ENCODE results near the gene ACACA. TPM values are rescaled to one million over a fixed set of nuclear protein-coding genes. Genes with fewer than 3 reads are reported as not detected.

The ACACA gene
- total RNA-seq, 1 donor from 2014 or later = 44.8 TPM

DNA sequence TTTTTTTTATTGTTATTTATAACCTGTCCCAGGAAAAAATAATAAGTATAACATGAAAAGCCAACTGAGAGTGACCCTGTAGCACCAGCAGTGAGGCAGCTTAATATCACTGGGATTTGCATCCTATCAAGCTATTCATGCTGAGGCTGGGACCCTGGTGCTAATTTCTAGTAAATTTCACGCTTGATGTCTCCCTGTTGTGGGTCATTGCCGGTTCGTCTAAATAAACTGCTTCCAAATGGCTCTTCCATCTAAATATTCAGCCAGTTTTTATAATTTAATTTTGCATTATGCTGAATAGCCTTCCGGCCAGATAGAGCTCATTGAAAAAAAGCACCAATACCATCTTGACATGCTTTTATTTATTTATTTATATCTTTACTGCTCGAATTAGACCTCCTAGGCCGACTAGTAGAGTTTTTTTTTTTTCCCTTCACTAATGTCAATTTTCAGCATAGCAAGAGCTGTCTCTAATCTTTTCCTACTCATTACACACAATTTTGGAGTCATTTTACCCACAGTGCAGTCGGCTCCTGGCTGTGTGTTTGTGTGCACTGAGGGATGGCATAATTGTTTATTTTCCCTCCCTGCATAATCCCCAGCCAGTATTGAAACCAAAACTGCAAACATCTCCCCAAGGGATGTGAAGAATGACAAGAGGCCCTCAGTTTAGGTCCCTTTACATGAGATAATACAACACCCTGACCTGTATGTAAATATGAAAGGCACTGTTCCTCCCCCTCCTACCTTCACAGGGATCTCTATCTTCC is 289.1 kb downstream of the ACACA start:
- FAIRE-seq (no peak), DNase-seq (ENCODE audit: low read depth) (no peak)
- Histone ChIP-seq H3K36me3 (ENCODE audit: control insufficient read depth, insufficient read depth, low read length) (peaks cover 16% of the 10 kb centered on the region), H3K27me3 (ENCODE audit: control insufficient read depth, insufficient read depth, low read length) (no peaks in the 10 kb centered on the region), H3K4me3 (ENCODE audit: low read depth, low read length) (no peak overlapping the region)
- TF ChIP-seq, protein P1, sequence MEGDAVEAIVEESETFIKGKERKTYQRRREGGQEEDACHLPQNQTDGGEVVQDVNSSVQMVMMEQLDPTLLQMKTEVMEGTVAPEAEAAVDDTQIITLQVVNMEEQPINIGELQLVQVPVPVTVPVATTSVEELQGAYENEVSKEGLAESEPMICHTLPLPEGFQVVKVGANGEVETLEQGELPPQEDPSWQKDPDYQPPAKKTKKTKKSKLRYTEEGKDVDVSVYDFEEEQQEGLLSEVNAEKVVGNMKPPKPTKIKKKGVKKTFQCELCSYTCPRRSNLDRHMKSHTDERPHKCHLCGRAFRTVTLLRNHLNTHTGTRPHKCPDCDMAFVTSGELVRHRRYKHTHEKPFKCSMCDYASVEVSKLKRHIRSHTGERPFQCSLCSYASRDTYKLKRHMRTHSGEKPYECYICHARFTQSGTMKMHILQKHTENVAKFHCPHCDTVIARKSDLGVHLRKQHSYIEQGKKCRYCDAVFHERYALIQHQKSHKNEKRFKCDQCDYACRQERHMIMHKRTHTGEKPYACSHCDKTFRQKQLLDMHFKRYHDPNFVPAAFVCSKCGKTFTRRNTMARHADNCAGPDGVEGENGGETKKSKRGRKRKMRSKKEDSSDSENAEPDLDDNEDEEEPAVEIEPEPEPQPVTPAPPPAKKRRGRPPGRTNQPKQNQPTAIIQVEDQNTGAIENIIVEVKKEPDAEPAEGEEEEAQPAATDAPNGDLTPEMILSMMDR (IDR thresholded peaks at IDR 0.05; ENCODE audit: insufficient read depth, low read length, severe bottlenecking) = no peak

GRCh38 chr17:37116671-37117185 is 289.9 kb downstream of the ACACA start:
- peaks cover 15% of the 10 kb centered on the region for H3K36me3 ChIP-seq (ENCODE audit: control insufficient read depth, insufficient read depth, low read length)
- no peaks in the 10 kb centered on the region for H3K27me3 ChIP-seq (ENCODE audit: control insufficient read depth, insufficient read depth, low read length)
- FAIRE-seq = no peak
- H3K4me3 ChIP-seq (ENCODE audit: low read depth, low read length) = no peak overlapping the region
- TF ChIP-seq, protein P1 (IDR thresholded peaks at IDR 0.05; ENCODE audit: insufficient read depth, low read length, severe bottlenecking) = no peak
- no peak for DNase-seq (ENCODE audit: low read depth)

GRCh38 chr17:37111329-37111728 is 295.3 kb downstream of the ACACA start:
- Histone ChIP-seq H3K4me3 (ENCODE audit: low read depth, low read length) (no peak overlapping the region), H3K36me3 (ENCODE audit: control insufficient read depth, insufficient read depth, low read length) (peaks cover 15% of the 10 kb centered on the region), H3K27me3 (ENCODE audit: control insufficient read depth, insufficient read depth, low read length) (no peaks in the 10 kb centered on the region)
- TF ChIP-seq, protein P1 (IDR thresholded peaks at IDR 0.05; ENCODE audit: insufficient read depth, low read length, severe bottlenecking) = no peak
- no peak for DNase-seq (ENCODE audit: low read depth)
- FAIRE-seq = no peak

DNA sequence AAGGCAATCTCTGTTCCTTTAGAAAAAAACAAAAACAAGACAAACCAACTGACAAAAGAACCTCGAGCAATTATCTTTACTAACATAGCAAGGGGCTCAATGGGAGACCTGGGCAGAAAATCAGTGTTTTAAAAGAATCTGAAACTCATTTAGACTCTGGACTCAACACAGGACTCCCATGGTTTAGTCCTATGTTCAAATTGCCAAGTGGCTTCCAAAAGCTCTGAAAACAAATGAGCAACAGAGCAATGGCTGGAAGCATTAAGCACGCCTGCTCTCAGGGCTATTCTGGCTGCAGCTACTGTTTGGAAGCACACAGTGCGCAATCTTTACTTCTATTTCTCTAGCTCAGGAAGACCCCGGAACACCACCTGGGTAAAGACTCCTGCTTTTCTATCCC is 295.9 kb downstream of the ACACA start:
- TF ChIP-seq, protein P1 (IDR thresholded peaks at IDR 0.05; ENCODE audit: insufficient read depth, low read length, severe bottlenecking) = no peak
- no peak for FAIRE-seq
- peaks cover 14% of the 10 kb centered on the region for H3K36me3 ChIP-seq (ENCODE audit: control insufficient read depth, insufficient read depth, low read length)

DNA sequence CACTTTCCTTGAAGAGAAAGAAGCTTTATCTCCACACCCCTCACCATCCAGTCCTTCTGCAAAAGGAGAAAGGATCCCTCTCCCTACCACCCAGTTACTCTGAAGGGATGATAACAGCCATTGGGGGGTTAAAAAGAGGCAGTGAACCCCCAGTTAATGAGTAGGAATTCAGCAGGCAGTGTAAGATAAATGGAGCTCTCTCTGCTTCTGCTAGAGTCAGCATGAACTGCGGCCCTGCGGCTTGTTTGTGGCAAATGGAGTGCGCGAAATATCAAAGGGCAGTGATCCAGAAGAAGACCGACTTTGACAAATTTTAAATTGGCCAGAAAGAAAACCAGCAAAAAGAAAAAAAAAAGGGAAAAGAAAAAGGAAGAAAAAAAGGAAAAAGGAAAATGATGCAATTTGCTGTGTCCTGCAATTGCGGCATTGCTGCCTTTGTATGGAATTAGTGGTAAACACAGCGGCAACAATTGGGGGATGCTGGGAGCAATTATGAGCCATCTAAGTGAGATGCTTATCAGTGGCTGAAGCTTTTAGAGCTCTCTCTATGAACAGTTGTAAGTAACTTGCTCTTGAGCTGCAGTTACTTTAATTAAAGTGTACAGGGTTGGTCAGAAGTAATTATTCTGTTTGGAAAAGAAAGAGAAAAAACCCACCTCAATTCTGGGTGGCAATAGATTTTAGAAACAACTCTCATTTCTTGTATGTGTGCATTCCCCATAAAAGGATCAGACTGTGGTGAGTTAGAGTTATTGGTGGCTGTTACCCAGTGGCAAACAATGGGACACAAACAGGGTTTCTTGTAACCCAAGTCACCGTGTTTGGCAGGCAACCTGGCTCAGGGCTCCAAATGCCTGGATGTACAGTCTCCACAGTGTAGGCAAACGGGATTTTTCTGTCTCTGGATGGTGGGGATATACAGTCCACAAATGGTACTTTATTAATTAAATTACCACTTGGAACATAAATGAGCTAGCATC is 296.6 kb downstream of the ACACA start:
- Histone ChIP-seq H3K4me3 (ENCODE audit: low read depth, low read length) (no peak overlapping the region), H3K27me3 (ENCODE audit: control insufficient read depth, insufficient read depth, low read length) (no peaks in the 10 kb centered on the region), H3K36me3 (ENCODE audit: control insufficient read depth, insufficient read depth, low read length) (peaks cover 16% of the 10 kb centered on the region)
- TF ChIP-seq, protein P1 (IDR thresholded peaks at IDR 0.05; ENCODE audit: insufficient read depth, low read length, severe bottlenecking) = no peak
- DNase-seq (ENCODE audit: low read depth) = no peak
- FAIRE-seq = no peak

More for the DNA sequence above, 295.9 kb downstream of the ACACA start:
- H3K27me3 ChIP-seq (ENCODE audit: control insufficient read depth, insufficient read depth, low read length) = no peaks in the 10 kb centered on the region
- H3K4me3 ChIP-seq (ENCODE audit: low read depth, low read length) = no peak overlapping the region
- no peak for DNase-seq (ENCODE audit: low read depth)

Measured in bronchial epithelial cell (primary cell).